ENCODE data around the gene TNNI2.

TNNI2 gene

GRCh38 chr11:1832920-1833295 lies 5.9 kb upstream of the TNNI2 start:
- Histone ChIP-seq H3K4me3 (ENCODE audit: low read depth, low read length) (no peak overlapping the region), H3K9me3 (ENCODE audit: control insufficient read depth, low read length) (no peaks in the 10 kb centered on the region), H3K79me2 (no peaks in the 10 kb centered on the region), H2AFZ (no peak overlapping the region), H3K9ac (no peak overlapping the region), H3K4me2 (ENCODE audit: low read length) (no peak overlapping the region), H3K27ac (no peak overlapping the region), H3K4me1 (no peaks in the 10 kb centered on the region), H3K27me3 (ENCODE audit: control insufficient read depth, insufficient read depth, low read length) (no peaks in the 10 kb centered on the region), H3K36me3 (ENCODE audit: control insufficient read depth, insufficient read depth, low read length) (no peaks in the 10 kb centered on the region)
- TF ChIP-seq, protein P1, sequence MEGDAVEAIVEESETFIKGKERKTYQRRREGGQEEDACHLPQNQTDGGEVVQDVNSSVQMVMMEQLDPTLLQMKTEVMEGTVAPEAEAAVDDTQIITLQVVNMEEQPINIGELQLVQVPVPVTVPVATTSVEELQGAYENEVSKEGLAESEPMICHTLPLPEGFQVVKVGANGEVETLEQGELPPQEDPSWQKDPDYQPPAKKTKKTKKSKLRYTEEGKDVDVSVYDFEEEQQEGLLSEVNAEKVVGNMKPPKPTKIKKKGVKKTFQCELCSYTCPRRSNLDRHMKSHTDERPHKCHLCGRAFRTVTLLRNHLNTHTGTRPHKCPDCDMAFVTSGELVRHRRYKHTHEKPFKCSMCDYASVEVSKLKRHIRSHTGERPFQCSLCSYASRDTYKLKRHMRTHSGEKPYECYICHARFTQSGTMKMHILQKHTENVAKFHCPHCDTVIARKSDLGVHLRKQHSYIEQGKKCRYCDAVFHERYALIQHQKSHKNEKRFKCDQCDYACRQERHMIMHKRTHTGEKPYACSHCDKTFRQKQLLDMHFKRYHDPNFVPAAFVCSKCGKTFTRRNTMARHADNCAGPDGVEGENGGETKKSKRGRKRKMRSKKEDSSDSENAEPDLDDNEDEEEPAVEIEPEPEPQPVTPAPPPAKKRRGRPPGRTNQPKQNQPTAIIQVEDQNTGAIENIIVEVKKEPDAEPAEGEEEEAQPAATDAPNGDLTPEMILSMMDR (IDR thresholded peaks at IDR 0.05): no peak

GRCh38 chr11:1834062-1834610 lies 4.6 kb upstream of the TNNI2 start:
- no peaks in the 10 kb centered on the region for H3K4me1 ChIP-seq
- H3K4me2 ChIP-seq (ENCODE audit: low read length): no peak overlapping the region
- TF ChIP-seq, protein P1 (IDR thresholded peaks at IDR 0.05): no peak
- H3K4me3 ChIP-seq (ENCODE audit: low read depth, low read length): no peak overlapping the region
- no peaks in the 10 kb centered on the region for H3K27me3 ChIP-seq (ENCODE audit: control insufficient read depth, insufficient read depth, low read length)
- H3K27ac ChIP-seq: no peak overlapping the region
- no peaks in the 10 kb centered on the region for H3K79me2 ChIP-seq
- H2AFZ ChIP-seq: no peak overlapping the region
- H3K9me3 ChIP-seq (ENCODE audit: control insufficient read depth, low read length): no peaks in the 10 kb centered on the region
- no peak overlapping the region for H3K9ac ChIP-seq
- H3K36me3 ChIP-seq (ENCODE audit: control insufficient read depth, insufficient read depth, low read length): no peaks in the 10 kb centered on the region

DNA sequence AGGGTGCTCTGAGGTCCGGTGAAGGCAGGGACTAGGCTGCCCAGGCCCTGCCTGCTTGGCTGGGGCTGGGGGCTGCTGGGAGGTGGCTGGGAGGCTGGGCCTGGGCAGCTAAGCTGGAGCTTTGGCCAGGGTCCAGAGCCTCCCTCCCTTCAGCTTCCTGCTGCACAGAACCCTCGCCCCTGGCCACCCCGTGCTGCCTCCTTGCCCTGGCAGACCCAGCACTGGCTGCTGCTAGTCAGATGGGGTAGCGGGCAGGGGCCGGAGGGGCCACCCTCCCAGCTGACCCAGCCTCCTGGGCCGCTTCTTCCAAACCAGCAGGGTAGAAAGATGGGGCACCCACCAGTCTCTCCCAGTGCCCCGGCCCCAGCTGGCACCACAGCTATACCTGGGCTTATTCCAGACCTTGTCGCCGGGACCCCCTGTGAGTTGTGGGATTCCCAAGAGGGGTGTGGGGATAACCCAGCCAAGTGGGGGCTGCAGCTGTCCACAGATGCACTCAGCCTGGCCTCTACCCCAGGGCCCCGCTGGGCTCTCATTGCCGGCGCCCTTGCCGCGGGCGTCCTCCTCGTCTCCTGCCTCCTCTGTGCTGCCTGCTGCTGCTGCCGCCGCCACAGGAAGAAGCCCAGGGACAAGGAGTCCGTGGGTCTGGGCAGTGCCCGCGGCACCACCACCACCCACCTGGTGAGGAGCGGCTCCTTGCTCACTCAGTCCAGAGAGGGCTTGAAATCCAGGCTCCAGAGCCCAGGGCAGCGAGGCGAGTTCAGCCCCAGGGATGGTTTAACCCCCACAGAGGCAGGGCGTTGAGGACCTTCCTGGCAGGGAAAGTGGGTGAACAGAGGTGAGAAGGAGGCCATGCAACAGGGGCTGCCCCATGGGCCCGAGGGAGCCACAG lies 3.8 kb upstream of the TNNI2 start, which contains the start of gene SYT8:
Gene SYT8, plus strand, starts transcription at position 212 of the 892 bp plus-strand sequence. Its CDS starts 116 bp downstream, at position 328.
- no peak within 1 kb of the TSS for H3K4me3 ChIP-seq (ENCODE audit: low read depth, low read length)
- no peaks in the 10 kb centered on the region for H3K36me3 ChIP-seq (ENCODE audit: control insufficient read depth, insufficient read depth, low read length)
- TF ChIP-seq, protein P1 (IDR thresholded peaks at IDR 0.05): no peak
- no peaks in the 10 kb centered on the region for H3K4me1 ChIP-seq
- no peaks in the 10 kb centered on the region for H3K79me2 ChIP-seq
- no peak within 1 kb of the TSS for H3K9ac ChIP-seq
- H3K27ac ChIP-seq: no peak within 1 kb of the TSS
- no peaks in the 10 kb centered on the region for H3K27me3 ChIP-seq (ENCODE audit: control insufficient read depth, insufficient read depth, low read length)
- no peak within 1 kb of the TSS for H2AFZ ChIP-seq
- no peak within 1 kb of the TSS for H3K4me2 ChIP-seq (ENCODE audit: low read length)
- no peaks in the 10 kb centered on the region for H3K9me3 ChIP-seq (ENCODE audit: control insufficient read depth, low read length)

DNA sequence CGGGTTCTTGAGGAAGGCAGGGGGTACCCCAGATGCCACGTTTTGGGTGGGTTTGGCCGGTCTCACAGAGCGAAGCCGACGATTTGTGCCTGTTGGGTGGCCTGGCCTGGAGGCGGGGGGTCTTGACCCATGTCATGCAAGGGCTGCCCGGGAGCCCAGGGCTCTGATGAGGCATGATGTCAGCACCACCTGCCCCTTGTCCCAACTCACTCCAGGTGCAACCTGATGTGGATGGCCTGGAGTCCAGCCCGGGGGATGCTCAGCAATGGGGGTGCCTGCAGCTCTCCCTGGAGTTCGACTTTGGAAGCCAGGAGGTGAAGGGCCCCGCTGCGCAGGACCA lies 3.1 kb upstream of the TNNI2 start:
- no peaks in the 10 kb centered on the region for H3K36me3 ChIP-seq (ENCODE audit: control insufficient read depth, insufficient read depth, low read length)
- no peak overlapping the region for H3K27ac ChIP-seq
- no peaks in the 10 kb centered on the region for H3K9me3 ChIP-seq (ENCODE audit: control insufficient read depth, low read length)
- no peak overlapping the region for H3K9ac ChIP-seq
- H3K4me3 ChIP-seq (ENCODE audit: low read depth, low read length): no peak overlapping the region
- TF ChIP-seq, protein P1 (IDR thresholded peaks at IDR 0.05): no peak
- H3K27me3 ChIP-seq (ENCODE audit: control insufficient read depth, insufficient read depth, low read length): no peaks in the 10 kb centered on the region
- no peak overlapping the region for H3K4me2 ChIP-seq (ENCODE audit: low read length)
- H2AFZ ChIP-seq: no peak overlapping the region
- no peaks in the 10 kb centered on the region for H3K4me1 ChIP-seq
- no peaks in the 10 kb centered on the region for H3K79me2 ChIP-seq
